Dedifferentiated amniotic fluid mesenchymal stem cell (primary cell): ENCODE results near the gene ARVCF.
A peak's percentile ranks its signal among the peaks of the same experiment; 100 is the strongest.

Experiments used
- DNase-seq: peaks from one replicate; pipeline ENCODE4 v3.0.0-alpha.2; 2016; ENCODE audit errors: extremely low spot score

Gene ARVCF

GRCh38 chr22:20029550-20030225 lies 13.1 kb upstream of the ARVCF start:
- DNase-seq: no peak

DNA sequence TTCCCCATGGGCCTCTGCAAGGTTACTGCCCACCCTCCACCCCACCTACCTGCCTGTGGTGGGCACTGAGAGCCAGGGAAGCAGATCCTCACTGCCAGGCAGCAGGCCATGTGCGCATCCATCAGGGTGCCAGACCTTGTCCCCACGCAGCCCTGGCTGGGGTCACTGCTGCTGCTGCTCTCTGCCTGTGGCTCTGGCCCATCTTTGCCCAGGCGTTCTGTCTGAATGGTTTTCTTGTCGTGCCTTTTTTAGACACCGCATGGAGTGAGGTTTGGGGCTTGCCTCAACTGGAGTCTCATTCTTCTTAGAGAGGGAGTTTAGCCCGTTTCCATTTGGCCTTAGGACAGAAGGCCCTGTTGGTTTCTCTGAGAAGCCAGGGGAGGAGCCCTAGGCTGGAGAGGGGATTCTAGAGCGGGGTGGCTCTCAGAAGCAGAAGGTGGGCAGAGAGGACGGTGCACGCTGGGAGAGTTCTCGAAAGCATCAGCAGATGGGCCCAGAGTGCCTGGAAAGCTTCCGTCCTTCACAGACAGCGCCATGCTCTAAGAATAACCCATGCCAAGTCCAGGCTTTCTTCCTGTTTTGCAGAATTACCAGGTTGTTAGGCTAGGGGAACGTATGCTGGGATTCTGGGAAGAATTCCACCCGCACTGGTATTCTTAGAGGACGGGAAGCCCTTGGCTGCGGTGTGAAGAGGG lies 12.4 kb upstream of the ARVCF start:
- no peak for DNase-seq

DNA sequence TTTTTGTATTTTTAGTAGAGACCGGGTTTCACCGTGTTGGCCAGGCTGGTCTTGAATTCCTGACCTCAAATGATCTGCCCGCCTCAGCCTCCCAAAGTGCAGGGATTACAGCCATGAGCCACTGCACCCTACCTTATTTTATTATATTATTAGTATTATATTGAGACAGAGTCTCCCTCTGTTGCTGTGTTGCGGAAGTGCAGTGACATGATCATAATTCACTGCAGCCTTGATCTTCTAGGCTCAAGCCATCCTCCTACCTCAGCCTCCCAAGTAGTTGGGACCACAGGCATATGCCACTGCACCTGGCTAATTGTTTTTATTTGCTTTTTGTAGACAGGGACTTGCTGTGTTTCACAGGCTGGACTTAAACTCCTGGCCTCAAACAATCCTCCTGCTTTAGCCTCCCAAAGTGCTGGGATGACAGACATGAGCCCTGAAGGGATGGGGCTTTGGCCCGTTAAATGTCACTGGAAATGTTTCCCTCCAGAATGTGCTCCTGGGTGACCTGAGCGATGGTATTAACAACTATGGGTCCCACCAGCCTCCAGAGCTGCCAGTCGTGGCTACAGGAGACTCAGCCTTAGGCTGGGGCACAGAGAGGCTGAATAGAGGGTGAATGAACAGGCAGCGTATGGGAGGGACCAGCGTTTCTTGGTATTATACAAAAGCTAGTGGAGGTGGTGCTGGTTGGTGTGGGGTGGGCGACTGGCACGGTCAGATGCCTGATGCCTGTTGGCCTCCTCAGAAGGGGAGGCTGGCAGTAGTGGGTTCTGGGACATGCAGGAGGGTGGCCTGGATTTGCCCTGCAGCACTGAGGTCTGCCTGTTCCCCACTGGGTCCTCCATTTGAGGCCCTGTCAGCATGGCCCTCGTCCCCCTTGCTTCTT lies 11.6 kb upstream of the ARVCF start:
- no peak for DNase-seq

DNA sequence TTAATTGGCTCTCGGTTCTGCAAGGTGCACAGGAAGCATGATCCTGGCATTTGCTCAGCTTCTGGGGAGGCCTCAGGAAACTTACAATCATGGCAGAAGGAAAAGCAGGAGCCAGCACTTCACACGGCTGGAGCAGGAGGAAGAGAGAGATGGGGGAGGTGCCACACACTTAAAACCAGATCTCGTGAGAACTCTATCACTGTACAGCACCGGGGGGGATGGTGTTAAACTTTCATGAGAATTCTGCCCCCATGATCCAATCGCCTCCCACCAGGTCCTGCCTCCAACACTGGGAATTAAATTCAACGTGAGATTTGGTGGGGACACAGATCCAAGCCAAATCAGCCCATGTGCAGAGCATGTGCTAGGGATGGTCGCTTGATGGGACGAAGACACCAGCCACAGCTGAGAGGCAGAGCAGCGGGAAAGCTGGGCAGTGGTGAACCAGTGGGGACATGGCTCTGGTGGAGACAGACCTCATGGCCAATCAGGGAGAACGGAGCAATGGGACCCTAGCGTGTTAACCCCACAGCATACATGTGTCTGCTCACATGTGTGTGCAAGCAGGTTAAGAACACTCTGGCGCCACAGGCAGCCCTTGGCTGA lies 10.5 kb upstream of the ARVCF start:
- no peak for DNase-seq

GRCh38 chr22:20026204-20026908 lies 9.7 kb upstream of the ARVCF start:
- DNase-seq: no peak

GRCh38 chr22:20025401-20026203 lies 9.0 kb upstream of the ARVCF start:
- no peak for DNase-seq

- no peak for DNase-seq
These were observed 8.2 kb upstream of the ARVCF start for GRCh38 chr22:20024650-20025397.

DNA sequence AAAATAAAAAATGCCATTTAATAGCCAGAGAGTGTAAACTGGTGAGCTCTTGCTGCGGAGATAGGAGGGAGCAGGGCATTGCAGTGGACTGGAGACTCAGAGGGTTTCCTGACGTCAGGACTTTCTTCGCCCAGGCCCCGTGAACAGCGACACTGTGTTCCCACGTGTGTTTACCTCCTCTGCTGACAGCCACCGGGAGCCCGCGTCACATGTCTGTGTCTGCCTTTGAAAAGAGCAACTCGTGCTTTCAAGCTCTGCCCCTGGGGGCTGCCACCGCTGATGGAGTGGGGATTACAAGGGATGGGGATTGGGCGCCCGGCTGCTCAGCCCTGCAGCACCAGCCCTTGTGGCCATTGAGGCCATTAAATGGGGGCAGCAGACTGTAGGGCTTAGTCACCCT lies 7.6 kb upstream of the ARVCF start:
- no peak for DNase-seq

DNA sequence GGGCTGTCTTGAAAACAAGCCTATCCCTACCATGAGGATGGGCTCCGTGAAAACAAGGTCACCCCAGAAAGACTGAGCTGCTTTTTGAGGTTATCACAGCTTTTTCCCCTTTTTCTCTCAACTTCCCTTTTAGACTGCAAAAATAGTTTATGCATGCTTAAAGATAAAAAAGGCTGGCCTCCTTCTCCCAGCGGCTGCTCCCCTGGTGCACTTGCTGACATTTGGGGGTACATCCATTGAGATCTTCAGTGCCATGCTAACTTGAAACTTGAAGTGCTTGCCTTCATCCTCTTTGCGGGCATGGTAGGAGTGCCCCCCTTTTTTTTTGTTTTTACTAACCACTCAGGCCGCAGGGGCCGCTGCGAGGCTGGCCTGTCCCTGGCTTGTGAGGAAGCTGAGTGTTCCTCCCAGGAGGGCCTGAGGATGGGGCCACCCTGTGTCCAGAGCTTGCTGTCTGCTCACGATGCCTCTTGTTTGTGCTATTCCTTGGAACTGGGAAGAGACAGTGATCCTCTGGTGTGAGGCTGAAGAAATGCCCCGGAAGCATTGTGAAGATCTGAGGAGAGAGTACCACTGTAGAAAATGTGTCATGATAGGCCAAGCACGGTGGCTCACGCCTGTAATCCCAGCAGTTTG lies 6.5 kb upstream of the ARVCF start:
- DNase-seq: no peak

DNA sequence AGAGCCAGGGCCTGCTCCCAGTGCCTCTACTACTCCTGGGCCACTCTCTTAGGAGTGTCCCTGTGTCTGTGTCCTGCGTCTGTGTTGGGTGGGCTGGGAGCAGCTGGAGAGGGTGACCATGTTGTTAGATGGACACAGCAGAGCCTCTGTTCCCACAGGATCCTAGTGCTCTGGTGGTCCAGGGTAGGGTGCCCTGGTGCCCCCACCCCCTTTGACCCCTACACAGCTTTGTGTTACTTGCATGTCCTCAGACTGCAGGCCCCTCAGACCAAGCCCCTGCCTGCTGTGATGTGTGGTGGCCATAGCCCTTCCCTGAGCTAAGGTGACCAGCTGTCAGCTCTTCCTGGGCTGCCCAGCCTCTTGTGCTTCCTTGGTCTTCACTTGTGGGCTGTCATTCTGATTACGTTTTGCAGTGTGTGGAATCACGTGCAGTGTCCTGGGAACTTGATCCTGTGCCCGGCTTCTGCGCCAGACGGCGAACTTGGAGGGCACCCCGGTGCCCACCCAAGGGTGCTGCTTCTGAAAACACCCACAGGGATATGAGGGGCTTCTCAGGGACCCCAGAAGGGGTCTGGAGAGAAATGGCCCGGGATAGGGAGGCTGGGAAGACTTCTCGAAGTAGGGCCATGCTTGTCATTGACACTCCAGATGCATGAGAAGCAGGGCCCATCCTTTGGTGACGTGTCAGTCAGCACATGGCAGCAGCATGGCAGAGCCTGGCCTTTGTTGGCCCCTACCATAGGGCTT lies 5.8 kb upstream of the ARVCF start:
- DNase-seq: no peak

- peak; percentile 28 for DNase-seq
These were observed 4.9 kb upstream of the ARVCF start for GRCh38 chr22:20021196-20022181.

GRCh38 chr22:20020533-20021195 lies 4.0 kb upstream of the ARVCF start, which contains the start of gene TANGO2:
TSS of gene TANGO2 (plus strand) at chr22:20021110. CDS start at chr22:20036799, 15,689 bp downstream.
- DNase-seq: peak; percentile 81

- no peak for DNase-seq
These were observed 3.3 kb upstream of the ARVCF start for GRCh38 chr22:20019661-20020532.

- DNase-seq: no peak
These were observed 1.4 kb upstream of the ARVCF start for GRCh38 chr22:20018001-20018400.

DNA sequence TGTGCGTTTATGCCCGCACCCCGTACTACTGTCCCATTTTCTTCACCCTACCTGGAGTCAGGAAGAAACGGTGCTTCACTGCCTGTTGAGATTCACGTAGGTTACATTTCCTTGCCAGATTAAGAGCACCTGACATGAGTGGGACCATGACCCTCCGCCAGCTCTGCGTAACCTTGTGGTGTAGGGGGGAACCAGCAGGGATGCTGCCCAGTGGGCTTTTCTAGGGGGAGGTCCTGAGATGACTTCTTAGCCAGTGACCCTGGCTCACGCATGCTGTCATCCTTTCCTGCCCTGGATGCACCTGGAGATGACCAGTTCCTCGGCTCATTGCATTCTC lies 967 bp upstream of the ARVCF start:
- no peak for DNase-seq
